B cell (primary cell): Measurements from ENCODE around the gene RAPGEF5. TPM values are rescaled to one million over a fixed set of nuclear protein-coding genes. Genes with fewer than 3 reads are reported as not detected.

Experiments
- ATAC-seq: fragments of 200-7000 bp; cut with Tn5 transposase; one replicate; pipeline ENCODE4 v1.10.0; 2021; ENCODE audit warnings: low read depth, mild to moderate bottlenecking, moderate number of reproducible peaks, moderate library complexity
- CTCF ChIA-PET: fragments of 350-600 bp; sonication (Branson Sonifier 250); formaldehyde crosslinking; loops from one replicate; lab custom pipeline; 2021; ENCODE audit warnings: antibody characterized with exemption, inconsistent platforms; lab: Charles Lee
- POLR2A ChIA-PET: fragments of 350-600 bp; sonication (Branson Sonifier 250); formaldehyde crosslinking; loops from one replicate; lab custom pipeline; 2021; ENCODE audit warnings: antibody characterized with exemption; lab: Charles Lee
- DNase-seq: peaks from one replicate; pipeline ENCODE4 v3.0.0; 2013
- H2AFZ ChIP-seq: 2 replicates; pipeline ENCODE4 v1.6.1; 2012; ENCODE audit warnings: mild to moderate bottlenecking, low read depth, low read length; ENCODE audit not compliant: insufficient read depth, poor library complexity, severe bottlenecking
- H3K27ac ChIP-seq, 2 donors: 1 replicate in 1 of 2; 2 replicates in 1 of 2; pipeline ENCODE4 v1.5.1; 2012 to 2013; ENCODE audit warnings: low read length in 2 of 2, mild to moderate bottlenecking in 2 of 2, moderate library complexity in 1 of 2
- H3K27me3 ChIP-seq, 4 experiments: fragments of 200-600 bp in 1 of 4; sonication (generic) in 1 of 4; replicated peaks in 1 of 4; 1 replicate in 2 of 4; 2 replicates in 2 of 4; pipeline versions ENCODE4 v1.6.1 to v1.7.0; 2013 to 2016; ENCODE audit warnings: low read length in 3 of 4, mild to moderate bottlenecking in 2 of 4, mixed read lengths in 1 of 4, moderate library complexity in 1 of 4; ENCODE audit not compliant: insufficient read depth in 4 of 4, control insufficient read depth in 3 of 4; ENCODE audit errors: control extremely low read depth in 1 of 4
- H3K36me3 ChIP-seq, 2 experiments: replicated peaks in 1 of 2; 1 replicate in 1 of 2; 2 replicates in 1 of 2; pipeline versions ENCODE4 v1.6.1 to v1.7.1; 2013; ENCODE audit warnings: low read length in 1 of 2; ENCODE audit not compliant: insufficient read depth in 2 of 2, control insufficient read depth in 1 of 2; ENCODE audit errors: control extremely low read depth in 1 of 2, extremely low read depth in 1 of 2
- H3K4me1 ChIP-seq, 2 donors: fragments of 200-600 bp in 1 of 2; sonication (generic) in 1 of 2; 1 replicate in 1 of 2; 2 replicates in 1 of 2; pipeline versions ENCODE4 v1.5.1 to v1.6.1; 2013 to 2017; ENCODE audit warnings: low read length in 2 of 2; ENCODE audit not compliant: control insufficient read depth in 2 of 2, insufficient read depth in 2 of 2
- H3K4me2 ChIP-seq: replicated peaks from 2 replicates; pipeline ENCODE3; 2012; ENCODE audit warnings: mild to moderate bottlenecking, low read depth, low read length; ENCODE audit not compliant: poor library complexity, severe bottlenecking
- H3K4me3 ChIP-seq, 5 experiments: fragments of 200-600 bp in 1 of 5; sonication (generic) in 1 of 5; 1 replicate in 3 of 5; 2 replicates in 2 of 5; pipeline versions ENCODE4 v1.5.1 to v1.7.0; 2011 to 2016; ENCODE audit warnings: low read length in 4 of 5, mild to moderate bottlenecking in 4 of 5, low read depth in 2 of 5, control low read depth in 1 of 5, moderate library complexity in 1 of 5; ENCODE audit not compliant: insufficient read depth in 1 of 5; ENCODE audit errors: control extremely low read depth in 1 of 5, extremely low read depth in 1 of 5
- H3K79me2 ChIP-seq: fragments of 200-600 bp; sonication (generic); one replicate; pipeline ENCODE4 v1.6.0; 2016; ENCODE audit warnings: low read length; ENCODE audit not compliant: control insufficient read depth, insufficient read depth
- H3K9ac ChIP-seq: fragments of 200-600 bp; sonication (generic); 2 replicates; pipeline ENCODE4 v1.6.1; 2017; ENCODE audit warnings: mild to moderate bottlenecking, low read length, moderate library complexity
- H3K9me3 ChIP-seq, 3 donors: one replicate each; pipeline versions ENCODE4 v1.6.1 to v1.7.1; 2013; ENCODE audit warnings: low read length in 2 of 3; ENCODE audit not compliant: control insufficient read depth in 2 of 3, insufficient read depth in 1 of 3; ENCODE audit errors: control extremely low read depth in 1 of 3
- H4K20me1 ChIP-seq: 2 replicates; pipeline ENCODE4 v1.6.0; 2012; ENCODE audit warnings: mild to moderate bottlenecking, low read length; ENCODE audit not compliant: insufficient read depth, control insufficient read depth, poor library complexity, severe bottlenecking
- H3K27ac Mint-ChIP-seq: one replicate; pipeline ENCODE4 v1.8.0; 2021; ENCODE audit warnings: mixed read lengths
- H3K27me3 Mint-ChIP-seq: one replicate; pipeline ENCODE4 v1.8.0; 2021; ENCODE audit warnings: mixed read lengths
- H3K4me1 Mint-ChIP-seq: one replicate; pipeline ENCODE4 v1.8.0; 2021; ENCODE audit warnings: mixed read lengths
- H3K4me3 Mint-ChIP-seq: one replicate; pipeline ENCODE4 v1.8.0; 2021; ENCODE audit warnings: mixed read lengths
- H3K9me3 Mint-ChIP-seq: one replicate; pipeline ENCODE4 v1.8.0; 2022; ENCODE audit warnings: mixed read lengths; ENCODE audit not compliant: insufficient read depth
- CTCF ChIP-seq: fragments of 200-600 bp; IDR thresholded peaks from one replicate; pipeline ENCODE4 v1.8.0; 2022; ENCODE audit warnings: antibody characterized with exemption, mild to moderate bottlenecking
- EZH2 ChIP-seq: IDR thresholded peaks from 2 replicates; pipeline ENCODE4 v1.6.1; 2012; ENCODE audit warnings: borderline replicate concordance, low read depth, mild to moderate bottlenecking, moderate library complexity, low read length; ENCODE audit not compliant: insufficient read depth, poor library complexity, severe bottlenecking
- WGBS: methylation state at CpG from one replicate; pipeline ENCODE4 v1.1.5; 2013; ENCODE audit warnings: missing lambda C conversion rate; ENCODE audit not compliant: insufficient coverage; 5-methylcytosine and 5-hydroxymethylcytosine counted together
- intact Hi-C: fragments of 100-400 bp; cut with micrococcal nuclease; formaldehyde crosslinking; loops from one replicate; pipeline ENCODE4 v1.10.0; 2022
- polyA plus RNA-seq: library from polyadenylated mRNA; depleted of rRNA; stranded (reverse); fragments of >200 nt; gene quantifications from 2 replicates; pipeline ENCODE4 v1.2.3, GENCODE V29; 2012
- total RNA-seq, 2 donors: library from RNA; stranded (reverse); fragments of 120-200 nt in 1 of 2; gene quantifications; 1 replicate in 1 of 2; 2 replicates in 1 of 2; pipeline versions ENCODE4 v1.2.3 to v1.2.4, GENCODE V29; 2013 to 2022

The RAPGEF5 gene
- total and polyA plus RNA-seq, 2 donors (not counting 1 experiment from before 2014, with no cell fraction given), result 1.5 to 37.6 TPM

GRCh38 chr7:22262538-22262937, 94.4 kb downstream of the RAPGEF5 start:
- H3K9me3 Mint-ChIP-seq, result no peaks in the 10 kb centered on the region
- DNase-seq (no peak), ATAC-seq (no peak)
- H3K4me3 Mint-ChIP-seq, result no peak overlapping the region
- no peak for TF ChIP-seq CTCF
- no peak for TF ChIP-seq EZH2
- H3K27me3 Mint-ChIP-seq, result no peaks in the 10 kb centered on the region
- Histone ChIP-seq H3K4me1 (no peaks in the 10 kb centered on the region), H3K4me2 (no peak overlapping the region), H4K20me1 (no peaks in the 10 kb centered on the region), H3K79me2 (no peaks in the 10 kb centered on the region), H3K9ac (no peak overlapping the region), H3K27ac (no peak overlapping the region), H3K4me3 (no peak overlapping the region), H3K36me3 (peaks cover 0 to 2% of the 10 kb centered on the region in 2 experiments), H3K9me3 (no peaks in the 10 kb centered on the region), H3K27me3 (no peaks in the 10 kb centered on the region), H2AFZ (no peak overlapping the region)
- POLR2A ChIA-PET, result no interaction called here
- CTCF ChIA-PET, result no interaction called here
- intact Hi-C loops, result no loop called here
- H3K27ac Mint-ChIP-seq, result no peak overlapping the region
- H3K4me1 Mint-ChIP-seq, result no peaks in the 10 kb centered on the region
- WGBS, result 87% methylated on average over 2 of the region's 4 CpGs

- Histone ChIP-seq H3K79me2 (no peaks in the 10 kb centered on the region), H3K27ac (no peak overlapping the region), H2AFZ (no peak overlapping the region), H3K27me3 (no peaks in the 10 kb centered on the region), H3K9me3 (no peaks in the 10 kb centered on the region), H3K4me2 (no peak overlapping the region), H4K20me1 (no peaks in the 10 kb centered on the region), H3K36me3 (peaks cover 0 to 2% of the 10 kb centered on the region in 2 experiments), H3K9ac (no peak overlapping the region), H3K4me3 (no peak overlapping the region), H3K4me1 (no peaks in the 10 kb centered on the region)
- CTCF ChIA-PET, result interaction anchor here (0.7 kb wide), 1 partner anchor 147 kb away, joined by 3 read pairs; no protein-coding TSS in a partner anchor
- Mint-ChIP-seq H3K9me3 (no peaks in the 10 kb centered on the region), H3K27ac (no peak overlapping the region), H3K4me1 (no peaks in the 10 kb centered on the region), H3K4me3 (no peak overlapping the region), H3K27me3 (no peaks in the 10 kb centered on the region)
- WGBS, result no CpG with 5 or more reads among the region's 2 CpGs
- POLR2A ChIA-PET, result no interaction called here
- intact Hi-C loops, result no loop called here
- DNase-seq (no peak), ATAC-seq (no peak)
- no peak for TF ChIP-seq EZH2
- no peak for TF ChIP-seq CTCF
Measured at GRCh38 chr7:22256541-22257096, 100.3 kb downstream of the RAPGEF5 start.
